Skeletal muscle satellite cell (primary cell): Measurements from ENCODE around the gene RPS2.

Experiments
- H3K27me3 ChIP-seq: 2 replicates; pipeline ENCODE4 v1.7.0; 2013; ENCODE audit warnings: low read length; ENCODE audit not compliant: control insufficient read depth, insufficient read depth
- H3K36me3 ChIP-seq: 2 replicates; pipeline ENCODE4 v1.7.0; 2013; ENCODE audit warnings: mild to moderate bottlenecking, control low read depth, low read length; ENCODE audit not compliant: insufficient read depth
- H3K4me1 ChIP-seq: 2 replicates; pipeline ENCODE4 v1.7.0; 2013; ENCODE audit warnings: low read length; ENCODE audit not compliant: control insufficient read depth, insufficient read depth
- H3K4me2 ChIP-seq: 2 replicates; pipeline ENCODE4 v1.7.0; 2013; ENCODE audit warnings: mild to moderate bottlenecking, low read length
- H3K4me3 ChIP-seq: 2 replicates; pipeline ENCODE4 v1.7.0; 2013; ENCODE audit warnings: low read length
- H3K9ac ChIP-seq: 2 replicates; pipeline ENCODE4 v1.7.0; 2013; ENCODE audit warnings: mild to moderate bottlenecking, low read depth, low read length, moderate library complexity
- H3K9me3 ChIP-seq: replicated peaks from 2 replicates; pipeline ENCODE4 v1.7.0; 2013; ENCODE audit warnings: mild to moderate bottlenecking, control low read depth, low read length

The RPS2 gene

DNA sequence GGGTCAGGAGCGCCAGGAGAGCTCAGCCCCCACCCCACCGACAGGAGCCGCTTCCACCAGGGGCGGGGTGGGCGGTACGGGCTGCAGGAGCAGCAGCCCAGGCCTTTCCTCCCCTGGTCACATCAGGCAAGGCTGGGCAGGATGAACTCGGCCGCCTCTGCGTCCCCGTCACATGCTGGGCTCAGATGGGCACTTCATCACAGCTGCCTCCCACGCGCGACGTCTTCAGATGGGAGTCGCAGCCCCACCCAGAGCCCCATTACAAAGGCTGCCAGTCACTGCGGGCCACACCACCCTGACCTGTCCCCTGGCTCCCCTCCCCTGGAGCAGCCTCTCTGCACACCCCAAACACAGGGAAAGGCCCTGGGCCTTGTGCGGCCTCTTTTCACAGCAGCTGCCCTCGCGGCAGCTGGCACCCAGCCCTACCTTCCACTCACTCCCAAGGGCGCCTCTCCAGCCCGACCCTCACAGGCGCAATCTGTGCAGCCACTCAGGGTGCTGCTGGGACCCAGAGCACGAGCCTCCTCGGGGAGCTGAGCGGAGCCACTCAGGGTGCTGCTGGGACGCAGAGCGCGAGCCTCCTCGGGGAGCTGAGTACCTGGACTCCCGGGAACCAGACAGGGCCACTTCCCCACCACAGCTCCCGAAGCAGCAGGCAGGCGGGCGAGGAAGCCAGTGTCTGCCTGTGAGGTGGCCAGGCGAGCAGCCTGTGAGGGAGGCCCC, 40.3 kb upstream of the RPS2 start:
- Histone ChIP-seq H3K4me2 (peak overlapping the region; percentile 66), H3K27me3 (no peaks in the 10 kb centered on the region), H3K4me3 (peak overlapping the region; percentile 38), H3K4me1 (peaks cover 49% of the 10 kb centered on the region), H3K36me3 (peaks cover 35% of the 10 kb centered on the region), H3K9ac (peak overlapping the region; percentile 39), H3K9me3 (no peaks in the 10 kb centered on the region)

DNA sequence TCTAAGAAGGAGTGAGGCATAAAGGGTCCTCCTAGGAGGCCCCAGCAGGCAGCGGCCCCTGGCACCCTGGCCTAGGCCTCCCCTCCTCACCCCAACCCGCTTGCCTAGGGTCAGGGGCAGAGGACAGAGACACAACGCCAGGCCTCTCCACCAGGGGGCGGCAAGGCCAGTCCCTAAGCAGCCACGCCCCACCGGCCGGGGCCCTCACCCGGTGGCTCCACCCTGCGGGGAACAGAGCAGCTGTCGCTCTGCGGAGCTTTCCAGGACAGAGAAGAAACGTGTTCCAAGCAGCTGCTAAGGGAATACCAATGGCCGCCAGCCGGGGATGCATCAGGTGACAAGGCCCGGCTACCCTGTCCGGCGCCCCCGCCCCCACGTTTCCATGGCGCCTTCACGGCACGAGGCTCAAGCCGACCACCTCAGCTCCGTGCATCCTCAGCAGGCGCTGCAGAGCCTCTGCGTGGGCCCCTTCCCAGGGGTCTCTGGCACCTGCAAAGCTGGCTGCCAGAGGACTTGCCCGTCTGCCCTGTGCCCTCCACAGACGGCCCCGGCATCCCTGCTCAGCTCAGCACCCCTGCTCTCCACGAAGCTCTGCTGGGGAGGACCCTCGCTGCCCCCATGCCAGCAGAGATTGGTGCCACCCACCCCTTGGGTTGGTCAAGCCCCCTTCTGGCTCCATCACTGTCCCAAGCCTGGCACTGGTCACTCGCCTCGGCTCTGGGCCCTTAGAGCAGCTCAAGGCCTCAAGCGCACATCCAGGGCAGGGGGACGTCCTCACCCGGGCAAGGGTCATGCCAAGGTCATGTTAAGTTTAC, 39.4 kb upstream of the RPS2 start:
- H3K9me3 ChIP-seq = no peaks in the 10 kb centered on the region
- peaks cover 44% of the 10 kb centered on the region for H3K36me3 ChIP-seq
- peak overlapping the region; percentile 38 for H3K4me3 ChIP-seq
- H3K27me3 ChIP-seq = no peaks in the 10 kb centered on the region
- peak overlapping the region; percentile 66 for H3K4me2 ChIP-seq
- H3K9ac ChIP-seq = peak overlapping the region; percentile 39
- H3K4me1 ChIP-seq = peaks cover 48% of the 10 kb centered on the region

DNA sequence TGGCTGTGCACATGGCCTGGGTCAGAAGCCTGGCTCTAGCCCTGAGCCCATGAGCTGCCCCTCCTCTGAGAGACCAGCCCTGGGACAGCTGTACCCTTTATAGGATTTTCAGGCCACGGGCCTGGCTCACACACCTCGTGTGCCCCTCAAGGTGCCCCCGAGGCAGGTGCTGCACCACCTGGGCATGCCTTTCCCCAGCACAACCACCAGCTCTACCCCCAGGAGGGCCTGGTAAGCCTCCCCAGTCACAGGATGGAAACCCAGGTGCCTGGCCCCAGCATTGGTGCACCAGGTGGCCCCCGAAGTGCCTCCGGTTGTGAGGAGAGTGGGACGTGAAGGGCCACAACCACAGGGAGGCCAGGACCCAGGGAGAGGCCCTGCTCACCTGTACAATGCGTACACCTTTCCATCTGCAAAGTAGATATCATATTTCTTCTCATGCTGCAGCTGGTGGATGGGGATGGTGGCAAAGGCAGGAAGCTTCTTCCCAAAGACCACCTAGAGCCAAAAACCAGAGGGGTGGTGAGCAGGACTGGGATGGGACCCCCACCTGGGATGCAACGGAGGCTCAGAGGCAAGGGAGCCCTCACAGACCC, 38.7 kb upstream of the RPS2 start:
- Histone ChIP-seq H3K9ac (no peak overlapping the region), H3K4me2 (no peak overlapping the region), H3K9me3 (no peaks in the 10 kb centered on the region), H3K4me1 (peaks cover 45% of the 10 kb centered on the region), H3K36me3 (peaks cover 47% of the 10 kb centered on the region), H3K27me3 (no peaks in the 10 kb centered on the region), H3K4me3 (no peak overlapping the region)

DNA sequence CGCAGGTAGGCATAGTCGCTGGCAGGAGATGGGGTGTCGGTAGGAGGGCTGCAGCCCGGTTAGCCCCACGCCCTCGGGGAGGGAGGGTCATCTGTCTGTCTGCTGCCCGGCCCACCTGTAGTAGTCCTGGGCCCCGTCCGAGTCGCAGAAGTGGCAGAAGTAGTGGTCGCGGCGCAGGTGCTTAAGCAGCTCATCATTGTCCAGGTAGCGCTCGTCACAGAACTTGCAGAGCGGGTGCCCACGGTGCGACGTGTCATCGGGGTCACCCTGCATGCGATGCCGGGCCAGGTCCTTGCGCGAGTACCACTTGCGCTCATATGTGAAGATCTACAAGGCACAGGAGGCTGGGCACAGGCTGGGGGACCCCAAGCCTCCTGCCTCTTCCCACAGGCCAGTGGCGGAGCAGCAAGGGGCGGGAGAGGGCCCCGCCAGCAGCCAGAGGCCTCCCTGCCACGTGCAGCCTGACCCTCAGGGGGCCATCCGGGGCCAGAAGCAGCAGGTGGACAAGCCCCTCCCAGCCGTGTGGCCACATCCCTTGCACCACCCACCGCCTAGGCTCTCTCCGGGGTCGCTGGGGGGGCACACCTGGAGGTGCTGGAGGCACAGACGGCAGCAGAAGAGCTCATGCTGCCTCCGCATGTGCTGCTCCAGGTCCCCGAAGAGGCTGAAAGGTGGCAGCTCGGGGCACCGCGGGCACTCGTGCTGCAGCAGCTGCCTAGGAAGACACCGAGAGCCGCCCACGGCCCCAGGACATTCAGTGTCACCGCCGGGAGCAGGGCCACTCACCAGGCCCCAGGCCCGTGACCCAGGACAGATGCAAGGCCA, 38.0 kb upstream of the RPS2 start:
- Histone ChIP-seq H3K9me3 (no peaks in the 10 kb centered on the region), H3K27me3 (no peaks in the 10 kb centered on the region), H3K4me2 (no peak overlapping the region), H3K4me1 (peaks cover 45% of the 10 kb centered on the region), H3K4me3 (no peak overlapping the region), H3K9ac (no peak overlapping the region), H3K36me3 (peaks cover 53% of the 10 kb centered on the region)

DNA sequence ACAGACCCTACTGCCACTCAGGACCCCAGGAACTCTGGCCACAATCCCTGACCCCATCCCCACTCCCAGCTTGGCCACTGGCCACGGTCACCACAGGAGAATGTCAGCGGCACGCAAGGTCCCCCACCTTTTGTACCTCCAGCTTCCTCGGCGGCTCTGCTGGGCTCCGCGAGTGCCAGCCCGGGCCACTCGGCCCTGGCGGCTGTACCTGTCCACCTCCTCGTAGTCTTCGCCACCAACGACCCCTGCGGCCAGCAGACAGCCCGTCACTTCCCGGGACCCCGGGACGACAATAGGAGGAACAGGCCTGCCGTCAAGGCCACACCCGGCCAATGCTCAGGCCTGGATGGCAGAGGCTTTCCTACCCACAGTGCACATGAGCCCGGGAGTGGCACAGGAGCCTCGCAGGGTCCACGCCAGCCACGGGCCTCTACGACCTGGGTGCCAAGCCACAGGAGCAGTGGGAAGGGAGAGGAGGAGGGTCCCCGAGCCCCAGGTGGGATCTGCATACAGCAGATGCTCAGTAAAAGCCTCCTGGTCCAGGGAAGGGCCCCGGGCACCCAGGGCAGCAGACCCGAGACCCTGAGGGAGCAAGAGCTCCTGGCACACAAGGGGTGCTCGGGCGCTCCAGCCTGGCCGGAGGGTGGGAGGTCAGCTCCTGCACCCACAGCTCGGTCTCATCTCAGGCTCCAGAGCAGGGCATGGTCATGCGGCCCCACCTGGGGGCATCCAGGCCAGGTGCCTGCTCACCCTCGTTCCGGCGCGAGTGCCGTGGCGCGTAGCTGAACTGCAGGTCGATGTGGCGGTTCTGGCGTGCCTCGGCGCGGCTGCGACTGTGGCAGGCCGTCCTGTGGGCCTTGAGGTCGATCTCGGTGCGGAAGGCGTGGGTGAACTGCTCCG, 37.1 kb upstream of the RPS2 start:
- Histone ChIP-seq H3K4me3 (no peak overlapping the region), H3K36me3 (peaks cover 61% of the 10 kb centered on the region)

DNA sequence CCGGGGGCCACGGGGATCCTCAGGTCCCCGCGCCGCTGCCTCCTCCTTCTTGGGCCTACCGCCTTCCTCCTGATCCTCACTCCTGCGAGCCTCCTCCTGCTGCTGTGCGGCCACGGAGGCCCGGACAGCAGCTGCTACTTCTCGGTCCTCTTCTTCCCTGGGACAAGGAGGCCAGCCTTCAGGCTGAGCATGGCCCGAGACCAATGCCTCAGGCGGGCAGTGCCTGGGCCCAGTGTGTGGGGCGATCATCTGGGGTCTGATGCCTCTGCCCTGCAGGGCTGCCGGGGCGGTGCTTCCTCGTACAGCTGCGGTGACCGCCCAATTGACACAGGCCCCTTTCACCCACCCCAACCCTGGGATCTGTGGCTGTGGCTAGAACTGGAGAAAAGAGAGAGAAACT, 36.4 kb upstream of the RPS2 start:
- Histone ChIP-seq H3K4me2 (no peak overlapping the region), H3K9me3 (no peaks in the 10 kb centered on the region), H3K4me3 (no peak overlapping the region), H3K36me3 (peaks cover 64% of the 10 kb centered on the region), H3K9ac (no peak overlapping the region), H3K27me3 (no peaks in the 10 kb centered on the region), H3K4me1 (peaks cover 38% of the 10 kb centered on the region)

More for the DNA sequence above, 37.1 kb upstream of the RPS2 start:
- Histone ChIP-seq H3K27me3 (no peaks in the 10 kb centered on the region), H3K9me3 (no peaks in the 10 kb centered on the region), H3K9ac (no peak overlapping the region), H3K4me2 (no peak overlapping the region), H3K4me1 (peaks cover 45% of the 10 kb centered on the region)

DNA sequence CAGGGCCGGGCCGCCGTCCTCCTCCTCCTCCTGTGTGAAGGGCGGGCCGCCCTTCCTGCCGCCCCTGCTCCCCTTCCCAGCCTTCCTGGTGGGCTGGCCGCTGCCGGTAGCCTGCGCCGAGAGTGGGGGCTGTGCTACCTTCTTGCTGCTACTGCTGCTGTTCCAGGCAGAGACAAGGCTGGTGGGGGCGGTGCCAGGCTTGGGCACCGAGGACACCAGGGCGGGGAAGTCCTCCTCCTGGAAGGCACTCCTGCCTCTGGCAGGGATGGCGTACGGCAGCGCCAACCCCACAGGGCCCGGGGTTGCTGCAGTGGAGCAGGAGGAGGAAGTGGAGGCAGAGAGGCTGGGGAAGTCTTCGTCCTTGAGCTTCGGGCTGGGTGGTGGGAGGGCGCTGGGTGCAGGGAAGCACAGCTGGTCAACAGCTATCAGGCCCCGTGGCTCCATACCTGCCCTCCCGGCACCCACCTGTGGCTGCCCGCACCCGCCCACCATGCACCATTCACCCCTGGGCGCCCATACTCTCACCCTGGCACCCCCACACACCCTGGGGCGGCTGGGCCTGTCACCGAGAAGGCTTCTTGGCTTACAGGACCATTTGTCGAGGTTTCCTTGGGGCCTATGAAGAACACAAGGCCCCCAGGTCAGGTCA, 35.4 kb upstream of the RPS2 start:
- H3K9me3 ChIP-seq = no peaks in the 10 kb centered on the region
- peaks cover 28% of the 10 kb centered on the region for H3K4me1 ChIP-seq
- peaks cover 68% of the 10 kb centered on the region for H3K36me3 ChIP-seq
- H3K4me3 ChIP-seq = no peak overlapping the region
- no peaks in the 10 kb centered on the region for H3K27me3 ChIP-seq
- H3K4me2 ChIP-seq = no peak overlapping the region
- H3K9ac ChIP-seq = no peak overlapping the region

DNA sequence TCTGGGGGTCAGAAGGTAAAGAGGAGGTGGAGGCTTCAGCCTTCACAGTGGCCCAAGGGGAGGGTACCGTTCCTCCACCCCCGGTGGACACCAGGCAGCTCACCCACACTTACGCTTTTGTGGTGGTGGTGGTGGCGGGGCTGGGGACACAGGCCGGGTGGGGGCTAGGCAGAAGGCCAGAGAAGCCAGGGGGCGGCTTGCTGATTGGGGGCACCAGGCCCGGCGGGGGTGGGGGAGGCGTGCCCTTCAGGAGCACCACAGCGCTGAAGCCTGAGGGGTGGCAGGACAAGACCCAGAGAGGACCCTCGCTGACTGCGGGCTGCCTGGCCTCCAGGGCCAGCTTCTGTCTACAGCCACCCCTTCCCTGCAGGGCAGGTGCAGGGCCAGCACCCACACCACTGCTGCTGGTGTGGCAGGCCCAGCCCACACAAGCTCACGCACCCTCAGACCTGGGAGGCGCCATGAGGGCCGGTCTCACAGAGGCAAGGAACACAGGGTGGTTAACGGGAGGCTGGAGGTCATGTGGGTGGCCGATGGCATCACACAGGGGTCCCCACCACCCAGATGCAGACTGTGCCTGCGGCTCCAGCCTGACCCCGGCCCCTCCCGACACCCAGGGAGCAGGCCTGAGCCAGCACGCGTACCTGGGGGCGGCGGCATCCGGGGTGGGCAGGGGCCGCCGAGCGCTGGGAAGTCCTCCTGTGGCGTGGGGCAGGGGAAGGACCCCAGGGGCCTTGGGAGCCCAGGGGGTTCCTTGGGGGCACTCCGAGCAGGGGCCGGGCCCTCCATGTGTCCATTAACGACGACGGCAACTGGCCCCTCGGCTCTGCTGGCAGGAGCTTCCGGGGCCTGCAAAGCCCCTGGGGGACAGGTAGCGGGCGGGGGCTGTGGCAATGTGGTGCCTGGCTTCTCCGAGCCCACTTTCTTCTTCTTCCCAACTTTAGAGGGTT, 34.5 kb upstream of the RPS2 start:
- Histone ChIP-seq H3K9me3 (no peaks in the 10 kb centered on the region), H3K4me1 (peaks cover 19% of the 10 kb centered on the region), H3K9ac (no peak overlapping the region), H3K4me2 (no peak overlapping the region), H3K36me3 (peaks cover 68% of the 10 kb centered on the region), H3K27me3 (no peaks in the 10 kb centered on the region), H3K4me3 (no peak overlapping the region)

DNA sequence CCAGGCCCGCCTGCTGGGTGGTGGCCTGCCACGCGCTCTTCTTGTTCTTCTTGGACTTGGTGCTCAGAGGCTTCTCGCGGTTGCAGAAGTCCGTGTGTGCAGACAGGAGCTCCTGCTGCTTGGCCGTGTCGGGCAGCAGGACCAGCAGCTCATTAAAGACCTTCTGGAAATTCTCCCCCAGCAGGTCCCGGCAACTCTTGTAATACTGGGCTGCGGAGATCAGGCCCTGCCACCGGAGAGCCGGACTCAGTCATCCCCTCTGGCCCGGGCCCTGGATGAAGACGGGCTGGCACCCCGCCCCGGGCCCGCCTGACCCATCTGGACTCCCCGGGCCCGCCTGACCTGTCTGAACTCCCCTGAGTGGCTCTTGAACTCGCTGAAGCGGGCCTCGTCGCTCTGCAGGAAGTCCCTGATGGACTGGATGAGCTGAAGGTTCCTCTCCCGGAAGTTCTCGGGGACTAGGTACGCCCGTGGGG, 33.8 kb upstream of the RPS2 start:
- peaks cover 16% of the 10 kb centered on the region for H3K4me1 ChIP-seq
- H3K4me3 ChIP-seq = no peak overlapping the region
- H3K27me3 ChIP-seq = no peaks in the 10 kb centered on the region
- H3K36me3 ChIP-seq = peaks cover 65% of the 10 kb centered on the region
- no peak overlapping the region for H3K9ac ChIP-seq
- no peak overlapping the region for H3K4me2 ChIP-seq
- no peaks in the 10 kb centered on the region for H3K9me3 ChIP-seq
